HEK293T (cell line): ENCODE measurements around the gene SOX6.

Source experiments
- CTBP1 ChIP-seq: fragments of 450-650 bp; IDR thresholded peaks from 2 replicates; pipeline ENCODE4 v1.6.1; 2016; ENCODE audit warnings: borderline replicate concordance
- ELF4 ChIP-seq: fragments of 450-650 bp; IDR thresholded peaks from 2 replicates; pipeline ENCODE4 v1.6.1; 2017; ENCODE audit warnings: antibody characterized with exemption
- FOXA1 ChIP-seq: fragments of 450-650 bp; IDR thresholded peaks from 2 replicates; pipeline ENCODE4 v1.6.1; 2016; ENCODE audit warnings: mild to moderate bottlenecking
- HDGF ChIP-seq: fragments of 450-650 bp; IDR thresholded peaks from 2 replicates; pipeline ENCODE4 v1.6.1; 2017; ENCODE audit warnings: antibody characterized with exemption, borderline replicate concordance
- ZNF384 ChIP-seq: fragments of 450-650 bp; IDR thresholded peaks from 2 replicates; pipeline ENCODE4 v1.6.1; 2016
- TF ChIP-seq, protein P1 (sequence below): fragments of 450-650 bp; IDR thresholded peaks from 2 replicates; pipeline ENCODE4 v1.6.1; 2016

GRCh38 chr11:16096336-16096735 is 260.0 kb downstream of the SOX6 start:
- no peak for TF ChIP-seq HDGF
- no peak for TF ChIP-seq FOXA1
- no peak for TF ChIP-seq CTBP1
- TF ChIP-seq, protein P1, sequence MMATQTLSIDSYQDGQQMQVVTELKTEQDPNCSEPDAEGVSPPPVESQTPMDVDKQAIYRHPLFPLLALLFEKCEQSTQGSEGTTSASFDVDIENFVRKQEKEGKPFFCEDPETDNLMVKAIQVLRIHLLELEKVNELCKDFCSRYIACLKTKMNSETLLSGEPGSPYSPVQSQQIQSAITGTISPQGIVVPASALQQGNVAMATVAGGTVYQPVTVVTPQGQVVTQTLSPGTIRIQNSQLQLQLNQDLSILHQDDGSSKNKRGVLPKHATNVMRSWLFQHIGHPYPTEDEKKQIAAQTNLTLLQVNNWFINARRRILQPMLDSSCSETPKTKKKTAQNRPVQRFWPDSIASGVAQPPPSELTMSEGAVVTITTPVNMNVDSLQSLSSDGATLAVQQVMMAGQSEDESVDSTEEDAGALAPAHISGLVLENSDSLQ: no peak
- TF ChIP-seq ELF4: no peak
- no peak for TF ChIP-seq ZNF384
